Stimulated activated CD4-positive, alpha-beta T cell treated with anti-CD3 and anti-CD28 coated beads, Interleukin-2, amount 100 ng/mL, for 24 hours (primary cell): ENCODE measurements around the gene SLC24A1.

Experiments used
- DNase-seq, 2 donors: peaks; one replicate each; pipeline ENCODE4 v3.0.0-alpha.2; 2020

SLC24A1 gene

GRCh38 chr15:65619626-65620290 is 2.0 kb upstream of the SLC24A1 start:
- no peak for DNase-seq

GRCh38 chr15:65620833-65621232 is 905 bp upstream of the SLC24A1 start:
- no peak for DNase-seq

- DNase-seq = no peak
Observed at GRCh38 chr15:65623103-65623502, 1.4 kb downstream of the SLC24A1 start.

GRCh38 chr15:65626856-65627255 is 5.1 kb downstream of the SLC24A1 start:
- no peak for DNase-seq

- no peak for DNase-seq
Observed at GRCh38 chr15:65629548-65629947, 7.8 kb downstream of the SLC24A1 start.

- no peak for DNase-seq
Observed at GRCh38 chr15:65630760-65631159, 9.0 kb downstream of the SLC24A1 start.

- DNase-seq = no peak
Observed at GRCh38 chr15:65631503-65631902, 9.8 kb downstream of the SLC24A1 start.

GRCh38 chr15:65632780-65633375 is 11.1 kb downstream of the SLC24A1 start:
- DNase-seq = no peak

GRCh38 chr15:65633752-65634151 is 12.0 kb downstream of the SLC24A1 start:
- no peak for DNase-seq

- DNase-seq = no peak
Observed at GRCh38 chr15:65634356-65634755, 12.6 kb downstream of the SLC24A1 start.

- DNase-seq = no peak
Observed at GRCh38 chr15:65638109-65638508, 16.4 kb downstream of the SLC24A1 start.

GRCh38 chr15:65638681-65639089 is 16.9 kb downstream of the SLC24A1 start:
- DNase-seq = peak in 1 of 2 donors; percentile 28

- DNase-seq = no peak
Observed at GRCh38 chr15:65639509-65639908, 17.8 kb downstream of the SLC24A1 start.

GRCh38 chr15:65641768-65642475 is 20.2 kb downstream of the SLC24A1 start:
- no peak for DNase-seq

- DNase-seq = no peak
Observed at GRCh38 chr15:65642594-65642993, 20.9 kb downstream of the SLC24A1 start.

- no peak for DNase-seq
Observed at GRCh38 chr15:65644282-65644681, 22.5 kb downstream of the SLC24A1 start.

- DNase-seq = no peak
Observed at GRCh38 chr15:65645392-65645791, 23.7 kb downstream of the SLC24A1 start.

GRCh38 chr15:65646486-65646885 is 24.7 kb downstream of the SLC24A1 start:
- DNase-seq = no peak

- DNase-seq = no peak
Observed at GRCh38 chr15:65650312-65651041, 28.7 kb downstream of the SLC24A1 start.

- no peak for DNase-seq
Observed at GRCh38 chr15:65651042-65651322, 29.2 kb downstream of the SLC24A1 start.

GRCh38 chr15:65651831-65652749 is 30.4 kb downstream of the SLC24A1 start:
- no peak for DNase-seq

- DNase-seq = no peak
Observed at GRCh38 chr15:65653341-65653740, 31.6 kb downstream of the SLC24A1 start.
